ENCODE data around the gene CHN2.
A peak's percentile ranks its signal among the peaks of the same experiment; 100 is the strongest.

Gene CHN2

DNA sequence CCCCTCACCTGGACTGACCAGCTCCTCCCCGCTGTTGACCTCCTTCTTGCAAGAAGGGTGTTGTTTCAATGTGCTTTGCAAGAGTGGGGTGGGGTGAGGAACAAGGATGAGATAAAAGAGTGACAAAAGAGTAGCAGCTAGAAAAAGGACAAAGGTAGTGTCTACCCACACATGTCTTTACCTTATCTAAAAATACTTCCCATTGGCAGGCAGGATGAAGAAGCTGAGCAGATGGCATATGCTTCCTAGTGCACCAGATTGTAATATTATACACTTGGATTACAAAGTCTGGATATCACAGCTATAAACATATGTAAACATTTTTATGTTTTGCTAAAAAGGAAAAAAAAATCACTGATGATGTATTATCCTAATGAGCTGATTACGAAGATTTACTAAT, 34.5 kb downstream of the CHN2 start:
- no peak for DNase-seq

GRCh38 chr7:29229946-29230345, 35.4 kb downstream of the CHN2 start:
- DNase-seq = no peak

- no peak for DNase-seq
These were observed 36.3 kb downstream of the CHN2 start for GRCh38 chr7:29230871-29231345.

DNA sequence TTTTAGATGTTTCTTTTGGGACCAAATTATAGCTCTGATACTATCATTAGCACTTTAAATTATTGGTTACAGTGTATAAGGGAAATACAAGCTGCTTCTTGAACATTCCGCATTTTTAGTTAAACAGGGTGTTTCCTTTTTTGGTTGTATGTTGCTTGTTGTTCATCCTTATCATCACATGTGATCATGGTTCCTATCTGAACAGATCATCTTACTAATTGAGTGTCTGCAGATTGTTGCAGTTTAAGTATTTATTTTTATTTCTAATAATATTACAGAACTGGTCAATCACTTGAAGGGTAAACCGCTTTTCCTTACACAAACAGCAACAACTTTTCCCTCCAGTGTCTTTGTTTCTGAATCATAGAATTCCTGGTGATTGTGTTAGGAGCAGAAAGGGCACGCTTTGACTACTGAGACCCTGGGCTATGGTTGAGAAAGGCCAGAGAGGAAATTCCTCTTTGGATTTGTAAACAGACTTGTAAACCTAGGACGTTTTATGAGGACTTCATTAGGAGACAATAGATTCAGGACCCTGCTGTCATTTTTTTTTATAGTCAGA, 37.2 kb downstream of the CHN2 start:
- DNase-seq = no peak

- DNase-seq = no peak
These were observed 39.9 kb downstream of the CHN2 start for GRCh38 chr7:29234438-29234837.

DNA sequence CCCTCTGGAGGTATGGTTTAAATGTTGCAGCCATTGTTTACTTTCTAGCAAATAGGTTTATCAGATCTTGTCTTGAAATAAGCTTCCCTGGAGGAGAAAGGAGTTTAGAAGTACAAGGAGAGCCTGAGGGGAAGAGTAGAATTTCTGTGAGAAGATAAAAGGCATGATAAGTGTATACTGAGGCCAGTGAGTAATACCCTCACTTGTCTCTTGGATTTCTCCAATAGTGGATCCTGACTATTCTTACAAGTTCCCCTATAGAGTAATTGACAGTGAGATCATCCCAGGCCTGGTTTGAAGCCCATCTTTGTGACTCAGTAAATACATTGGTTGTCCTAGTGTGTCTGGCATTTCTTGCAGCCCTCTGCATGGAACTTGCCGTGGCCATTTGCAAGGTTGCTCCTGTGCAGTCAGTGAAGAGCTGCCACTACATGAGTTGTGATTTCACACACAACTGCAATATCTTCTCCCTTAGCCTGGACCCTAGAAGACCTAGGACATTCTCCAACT, 41.6 kb downstream of the CHN2 start:
- no peak for DNase-seq

DNA sequence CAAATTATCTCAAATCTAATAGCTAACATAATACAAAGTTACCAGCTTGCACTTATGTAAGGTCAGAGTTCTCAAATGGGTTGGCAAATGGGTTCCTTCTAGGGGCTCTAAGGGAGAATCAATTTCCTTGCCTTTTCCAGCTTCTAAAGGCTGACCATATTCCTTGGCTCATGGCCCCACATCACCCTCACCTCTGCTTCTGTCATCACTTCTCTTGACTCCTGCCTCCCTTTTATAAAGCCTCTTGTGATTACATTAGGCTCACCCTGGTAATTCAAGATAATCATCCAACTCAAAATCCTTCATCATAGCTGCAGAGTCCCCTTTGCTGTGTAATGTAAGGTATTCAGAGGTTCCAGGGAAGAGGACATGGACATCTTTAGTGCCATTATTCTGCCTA, 42.1 kb downstream of the CHN2 start:
- no peak for DNase-seq

DNA sequence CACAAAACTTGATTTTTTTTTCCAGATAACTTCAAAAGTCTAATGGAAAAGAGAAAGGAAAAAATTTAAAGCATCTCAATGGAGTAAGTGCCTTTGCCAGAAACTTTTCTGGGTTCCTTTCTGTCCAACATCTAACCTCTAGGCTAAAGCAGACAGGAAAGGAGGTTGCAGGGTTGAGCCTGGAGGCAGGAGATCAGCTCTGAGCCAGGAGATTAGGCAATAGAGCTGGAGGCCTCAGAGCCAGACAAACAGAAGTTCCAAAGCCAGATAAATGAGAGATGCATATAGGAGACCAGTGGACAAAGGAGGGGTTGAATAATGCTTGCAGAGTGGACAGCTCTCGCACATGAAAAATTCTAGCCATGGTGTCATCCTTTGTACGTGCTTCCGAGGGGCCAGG, 42.9 kb downstream of the CHN2 start:
- DNase-seq = no peak

DNA sequence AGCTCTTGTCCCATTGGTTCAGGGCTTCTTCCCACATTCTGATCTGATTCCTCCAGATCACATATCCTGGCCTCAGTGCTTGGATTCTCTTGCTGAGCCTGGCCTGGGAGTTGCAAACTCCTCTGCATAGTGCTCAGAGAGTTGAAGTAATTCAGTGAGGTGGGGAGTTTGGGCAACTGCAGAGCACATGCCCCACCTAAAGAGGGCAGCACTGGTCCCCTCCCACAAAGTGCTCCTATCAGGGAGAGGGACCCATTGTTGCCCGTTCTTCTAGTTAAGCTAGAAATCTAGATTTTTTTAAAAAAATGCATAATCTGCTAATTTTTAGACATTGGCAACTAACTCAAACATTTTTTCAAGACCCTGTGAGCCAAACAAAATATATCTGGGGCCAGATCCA, 45.1 kb downstream of the CHN2 start:
- peak; percentile 11 to 21 for DNase-seq

- DNase-seq = no peak
These were observed 47.7 kb downstream of the CHN2 start for GRCh38 chr7:29242265-29242664.

DNA sequence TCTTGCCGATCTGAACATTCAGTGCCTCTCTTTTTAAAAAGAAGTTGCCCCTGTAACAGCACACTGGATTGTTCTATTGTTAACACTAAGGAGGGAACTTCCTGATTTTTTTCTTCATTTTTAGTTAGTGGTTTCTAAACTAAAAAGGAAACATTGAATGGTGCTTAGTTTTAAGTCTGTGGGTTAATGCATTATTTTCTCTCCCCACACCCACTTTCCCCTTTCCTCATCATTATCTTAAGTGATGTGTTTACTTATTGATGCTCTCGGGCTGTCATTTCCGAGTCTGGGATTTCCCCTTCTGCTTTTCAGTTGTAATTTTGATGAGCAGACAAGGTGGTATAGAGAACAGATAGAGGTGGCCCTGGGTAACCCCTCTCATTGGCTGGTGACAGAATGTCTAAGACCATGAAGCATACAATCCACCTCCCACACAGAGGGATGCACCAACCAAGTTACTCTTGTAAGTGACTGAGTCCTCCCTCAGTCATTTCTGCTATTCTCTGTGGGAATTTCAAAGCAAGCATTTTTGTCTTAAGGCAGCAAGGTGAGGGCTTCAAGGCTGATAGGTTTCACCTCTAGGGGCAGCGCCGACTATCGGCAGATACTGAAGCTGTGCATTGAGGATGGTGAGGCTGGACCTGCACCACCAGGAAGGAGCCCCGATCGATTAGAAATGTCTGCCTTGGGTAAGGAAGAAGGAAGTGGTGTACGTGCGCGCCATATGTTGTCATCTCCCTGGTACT, 49.5 kb downstream of the CHN2 start:
- DNase-seq = peak; percentile 43 to 62

- DNase-seq = no peak
These were observed 52.8 kb downstream of the CHN2 start for GRCh38 chr7:29247224-29247962.

- no peak for DNase-seq
These were observed 53.3 kb downstream of the CHN2 start for GRCh38 chr7:29247963-29248236.

DNA sequence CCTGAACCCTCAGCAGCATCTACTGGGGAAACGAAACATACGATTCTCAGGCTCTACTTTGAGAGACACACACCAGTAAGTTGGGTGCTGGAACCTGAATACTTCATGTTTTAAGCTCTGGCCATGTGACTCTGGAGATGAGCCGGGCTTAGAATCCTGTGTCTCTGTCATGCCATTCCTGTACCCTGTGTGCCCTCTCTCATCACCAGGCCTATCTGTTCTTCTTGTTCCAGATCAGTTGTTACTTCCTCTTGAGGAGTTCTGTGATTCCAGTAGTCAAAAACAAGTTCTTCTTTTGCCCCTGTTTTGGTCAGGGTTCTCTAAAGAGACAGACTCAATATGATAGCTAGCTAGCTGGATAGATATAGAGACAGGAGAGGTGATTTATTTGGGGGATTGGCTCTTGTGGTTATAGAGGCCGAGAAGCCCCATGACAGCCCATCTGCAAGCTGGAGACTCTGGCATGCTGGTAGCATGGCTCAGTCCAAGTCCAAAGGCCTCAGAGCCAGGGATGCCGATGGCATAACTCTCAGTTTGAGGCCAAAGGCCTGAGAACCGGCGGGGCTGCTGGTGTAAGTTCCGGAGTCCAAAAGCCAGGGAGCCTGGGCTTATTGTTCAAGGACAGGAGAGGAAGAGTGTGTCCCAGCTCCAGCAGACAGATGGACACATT, 54.3 kb downstream of the CHN2 start:
- no peak for DNase-seq

DNA sequence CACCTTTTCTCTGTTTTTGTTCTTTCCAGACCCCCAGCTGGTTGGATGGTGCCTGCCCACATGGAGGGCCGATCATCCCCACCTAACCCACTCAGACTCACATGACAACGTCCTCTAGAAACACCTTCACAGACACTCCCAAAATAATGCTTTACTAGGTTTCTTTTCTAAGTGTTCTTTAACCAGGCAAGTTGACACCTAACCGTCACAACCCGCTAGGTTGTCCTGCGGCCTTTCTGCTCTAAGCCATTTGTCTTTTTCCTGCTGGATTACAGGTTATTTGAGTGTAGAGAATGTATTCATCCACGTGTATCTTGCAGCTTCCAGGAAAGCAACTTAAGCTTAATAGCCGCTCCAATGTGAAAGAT, 54.8 kb downstream of the CHN2 start:
- DNase-seq = no peak

DNA sequence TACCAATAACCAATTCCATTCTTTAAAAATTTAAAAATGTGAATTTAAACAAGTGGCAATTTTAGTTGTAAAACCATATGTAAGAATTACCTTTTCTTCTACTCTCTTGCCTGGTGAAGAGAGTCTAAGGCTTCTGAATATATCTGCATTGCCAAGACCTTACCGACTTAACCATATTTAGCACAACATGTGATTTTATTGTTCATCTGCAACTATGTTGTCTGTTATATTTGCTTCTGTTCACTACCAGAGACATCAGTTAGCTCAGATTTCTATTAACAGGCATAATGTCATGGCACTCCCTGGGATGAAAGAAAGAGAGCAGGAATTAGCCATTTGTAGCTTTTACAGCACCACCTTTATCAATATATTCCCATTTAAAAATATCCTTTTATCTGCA, 55.3 kb downstream of the CHN2 start:
- no peak for DNase-seq

DNA sequence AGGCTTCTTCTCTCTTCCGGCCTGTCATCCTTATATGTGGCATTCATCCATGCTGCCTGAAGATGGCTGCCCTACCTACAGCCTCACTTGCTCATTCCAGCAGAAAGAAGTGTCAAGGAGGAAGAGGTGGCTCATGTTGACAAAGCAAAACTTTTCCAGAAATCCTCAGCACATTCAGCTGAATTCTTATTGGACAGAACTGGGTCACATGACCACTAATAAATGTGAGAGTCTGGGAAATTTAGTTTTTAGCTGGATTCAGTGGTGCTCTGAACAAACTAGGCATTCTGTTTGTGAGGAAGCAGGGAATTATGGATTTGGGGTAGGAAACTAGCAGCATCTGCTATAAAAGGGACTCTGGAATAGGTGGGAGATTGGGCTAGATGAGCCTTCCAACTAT, 58.6 kb downstream of the CHN2 start:
- no peak for DNase-seq

- no peak for DNase-seq
These were observed 60.0 kb downstream of the CHN2 start for GRCh38 chr7:29254591-29254990.

- no peak for DNase-seq
These were observed 60.8 kb downstream of the CHN2 start for GRCh38 chr7:29255199-29255878.

- peak in 1 of 2 donors; percentile 24 for DNase-seq
These were observed 61.5 kb downstream of the CHN2 start for GRCh38 chr7:29255906-29256692.

GRCh38 chr7:29256693-29257002, 62.1 kb downstream of the CHN2 start:
- DNase-seq = no peak

DNA sequence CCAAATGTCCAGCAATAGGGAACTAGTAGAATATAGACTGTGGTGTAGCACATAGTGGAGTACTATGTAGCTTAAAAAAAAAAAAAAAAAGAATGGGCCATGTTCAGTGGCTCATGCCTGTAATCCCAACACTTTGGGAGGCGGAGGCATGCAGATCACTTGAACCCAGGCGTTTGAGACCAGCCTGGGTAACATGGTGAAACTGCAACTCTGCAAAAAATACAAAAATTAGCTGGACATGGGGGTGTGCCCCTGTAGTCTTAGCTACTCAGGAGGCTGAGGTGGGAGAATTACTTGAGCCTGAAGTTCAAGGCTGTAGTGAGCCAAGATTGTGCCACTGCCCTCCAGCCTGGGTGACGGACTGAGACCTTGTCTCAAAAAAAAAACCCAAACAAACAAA, 64.4 kb downstream of the CHN2 start:
- DNase-seq = no peak
